Cardiac fibroblast (primary cell): ENCODE data around the gene USP47.

Experiments
- DNase-seq, 2 donors: peaks; one replicate each; pipeline versions ENCODE4 v3.0.0 to v3.0.0-alpha.2; 2010; ENCODE audit warnings: low read depth in 2 of 2
- H3K4me3 ChIP-seq, 2 donors: replicated peaks in 1 of 2; 1 replicate in 1 of 2; 2 replicates in 1 of 2; pipeline ENCODE4 v1.5.1; 2011; ENCODE audit warnings: low read depth in 2 of 2, low read length in 2 of 2, mild to moderate bottlenecking in 2 of 2, moderate library complexity in 1 of 2
- TF ChIP-seq, protein P1 (sequence below): IDR thresholded peaks from one replicate; pipeline ENCODE4 v1.5.1; 2011; ENCODE audit warnings: low read depth, mild to moderate bottlenecking, low read length, inconsistent platforms

The USP47 gene

DNA sequence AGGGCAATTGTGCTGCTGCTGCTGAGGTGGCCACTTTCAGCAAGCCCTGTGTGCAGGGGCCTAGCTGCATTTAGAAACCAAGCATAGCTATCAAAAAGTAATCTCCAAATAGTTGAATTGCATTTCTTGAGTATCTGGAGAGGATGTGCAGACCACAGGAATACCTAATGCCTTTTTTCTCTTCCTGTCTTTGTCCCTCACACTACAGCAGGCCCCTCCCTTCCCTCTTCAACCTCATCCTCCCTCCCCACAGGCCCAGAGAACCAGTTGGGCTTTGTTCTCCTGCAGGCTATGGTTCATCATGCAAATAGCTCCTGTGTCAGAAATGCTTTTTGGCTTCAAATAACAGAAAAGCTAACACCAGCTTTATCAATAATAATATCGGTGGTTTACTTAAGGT is 118.9 kb downstream of the USP47 start:
- TF ChIP-seq, protein P1, sequence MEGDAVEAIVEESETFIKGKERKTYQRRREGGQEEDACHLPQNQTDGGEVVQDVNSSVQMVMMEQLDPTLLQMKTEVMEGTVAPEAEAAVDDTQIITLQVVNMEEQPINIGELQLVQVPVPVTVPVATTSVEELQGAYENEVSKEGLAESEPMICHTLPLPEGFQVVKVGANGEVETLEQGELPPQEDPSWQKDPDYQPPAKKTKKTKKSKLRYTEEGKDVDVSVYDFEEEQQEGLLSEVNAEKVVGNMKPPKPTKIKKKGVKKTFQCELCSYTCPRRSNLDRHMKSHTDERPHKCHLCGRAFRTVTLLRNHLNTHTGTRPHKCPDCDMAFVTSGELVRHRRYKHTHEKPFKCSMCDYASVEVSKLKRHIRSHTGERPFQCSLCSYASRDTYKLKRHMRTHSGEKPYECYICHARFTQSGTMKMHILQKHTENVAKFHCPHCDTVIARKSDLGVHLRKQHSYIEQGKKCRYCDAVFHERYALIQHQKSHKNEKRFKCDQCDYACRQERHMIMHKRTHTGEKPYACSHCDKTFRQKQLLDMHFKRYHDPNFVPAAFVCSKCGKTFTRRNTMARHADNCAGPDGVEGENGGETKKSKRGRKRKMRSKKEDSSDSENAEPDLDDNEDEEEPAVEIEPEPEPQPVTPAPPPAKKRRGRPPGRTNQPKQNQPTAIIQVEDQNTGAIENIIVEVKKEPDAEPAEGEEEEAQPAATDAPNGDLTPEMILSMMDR: no peak
- no peak overlapping the region for H3K4me3 ChIP-seq
- DNase-seq: peak in 1 of 2 donors; percentile 29

- no peak for DNase-seq
- H3K4me3 ChIP-seq: no peak overlapping the region
- TF ChIP-seq, protein P1: no peak
Observed at GRCh38 chr11:11961399-11962028, 119.7 kb downstream of the USP47 start.

DNA sequence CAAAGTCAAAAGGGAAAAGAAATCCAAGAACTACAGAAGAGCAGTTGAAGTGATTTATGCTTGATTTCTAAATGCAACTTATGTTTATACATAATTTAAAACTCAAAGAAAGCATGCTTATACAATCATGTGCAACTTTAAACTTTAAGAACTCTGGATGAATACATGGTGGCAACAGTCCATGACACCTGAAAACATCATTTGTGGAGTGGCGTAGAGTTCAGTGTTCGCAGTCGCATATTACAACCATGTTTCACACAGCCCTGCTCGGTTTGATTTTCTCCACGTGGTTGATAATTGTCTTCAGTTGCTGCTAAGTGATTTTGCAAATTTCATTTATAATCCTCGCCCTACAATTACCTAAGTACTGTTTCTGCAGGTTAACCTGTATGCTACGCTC is 121.3 kb downstream of the USP47 start:
- no peak for DNase-seq
- TF ChIP-seq, protein P1: no peak
- H3K4me3 ChIP-seq: no peak overlapping the region

DNA sequence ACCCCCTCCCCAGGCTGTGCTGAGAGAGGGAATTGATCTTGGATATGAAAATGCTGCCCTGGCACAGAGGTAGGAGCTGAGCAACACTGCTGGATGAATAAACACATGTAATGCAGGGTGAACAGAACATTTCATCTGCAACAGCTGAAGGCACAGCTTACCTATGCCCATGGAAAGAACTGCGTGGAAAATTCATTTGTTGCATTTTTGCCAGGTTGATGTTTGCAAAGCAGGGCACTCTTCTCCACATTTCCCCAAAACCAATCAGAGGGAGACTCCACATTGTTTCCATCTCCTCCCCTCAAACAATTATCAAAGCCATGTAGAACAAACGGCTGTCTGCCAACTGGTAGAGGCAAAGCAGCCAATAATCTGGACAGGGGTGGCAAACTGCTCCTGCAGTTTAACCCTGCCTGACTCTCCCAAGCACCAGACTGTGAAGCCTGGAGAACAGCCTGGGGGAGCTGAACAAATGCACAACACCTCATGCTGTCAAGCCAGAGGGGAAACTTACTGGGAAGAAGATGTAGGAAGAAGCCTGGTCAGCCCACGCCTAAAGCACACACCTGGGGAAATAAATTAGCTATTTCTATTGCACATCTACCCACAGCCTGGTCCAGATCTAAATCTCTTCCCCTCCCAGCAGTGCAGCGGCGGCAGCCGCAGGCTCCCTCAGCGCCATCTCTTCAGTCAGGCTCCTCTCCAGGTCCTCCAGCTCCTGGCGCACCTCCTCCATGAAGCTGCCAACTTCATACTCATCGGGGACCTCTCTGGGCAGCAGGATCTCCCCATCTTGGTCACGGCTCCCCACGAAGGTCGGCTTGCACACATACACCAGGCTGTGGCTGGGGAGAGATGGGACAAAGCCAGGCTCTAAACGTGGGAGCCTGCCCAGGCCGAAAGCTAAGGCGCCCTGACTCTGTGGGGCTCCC is 122.3 kb downstream of the USP47 start:
- TF ChIP-seq, protein P1: no peak
- DNase-seq: no peak
- no peak overlapping the region for H3K4me3 ChIP-seq

DNA sequence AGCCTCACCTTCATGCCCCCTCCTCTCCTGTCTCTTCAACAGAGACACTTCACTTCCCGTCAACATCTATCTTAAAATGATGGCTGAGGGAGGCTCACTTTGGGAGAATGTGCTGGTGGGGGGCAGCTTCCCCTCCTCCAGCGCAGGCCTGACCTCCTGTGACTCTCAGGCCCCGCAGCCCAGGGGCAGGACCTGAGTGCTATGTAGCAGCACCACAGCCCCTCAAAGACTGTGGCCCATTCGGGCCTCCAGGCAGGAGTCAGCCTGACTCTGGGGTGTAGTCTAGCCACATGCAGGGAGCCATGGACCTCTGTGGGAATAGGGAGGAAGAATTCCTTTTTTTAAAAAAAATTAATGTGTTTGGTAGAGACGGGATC is 123.0 kb downstream of the USP47 start:
- TF ChIP-seq, protein P1: no peak
- no peak for DNase-seq
- H3K4me3 ChIP-seq: no peak overlapping the region

DNA sequence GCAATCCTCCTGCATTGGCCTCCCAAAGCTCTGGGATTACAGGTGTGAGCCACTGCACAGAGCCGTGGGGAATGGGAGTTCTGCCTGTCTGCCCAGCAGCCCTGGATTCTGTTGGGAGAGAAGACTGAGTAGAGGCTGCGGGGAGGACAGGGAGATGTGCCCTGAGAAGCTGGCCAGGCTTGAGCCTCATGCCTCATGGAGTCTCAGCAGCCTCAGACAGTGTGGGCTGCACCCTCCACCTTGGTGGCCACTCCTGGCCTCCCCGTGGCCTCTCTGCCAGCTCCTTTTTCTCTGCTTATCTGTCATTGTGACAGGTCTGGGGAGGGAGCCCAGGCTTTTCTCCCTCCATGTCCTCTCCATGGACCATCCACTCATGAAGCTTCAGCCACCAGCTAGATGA is 123.4 kb downstream of the USP47 start:
- TF ChIP-seq, protein P1: no peak
- no peak overlapping the region for H3K4me3 ChIP-seq
- DNase-seq: no peak
